ENCODE results near the gene SEMA7A.
A peak's percentile ranks its signal among the peaks of the same experiment; 100 is the strongest.
"Not testable (repeated sequence)": the region's sequence is repeated elsewhere in the genome, so short reads cannot be mapped to it uniquely, and the experiment has no call there.

SEMA7A gene

GRCh38 chr15:74433592-74434262 is at the start of gene SEMA7A:
TSS of gene SEMA7A (minus strand) at chr15:74433958. CDS start at chr15:74433918, 40 bp downstream.
- DNase-seq (ENCODE audit: low read depth in 1 of 2, low spot score in 1 of 2): peak; percentile 78 to 91
- TF ChIP-seq JUND (IDR thresholded peaks at IDR 0.05; ENCODE audit: low read depth): no peak
- in situ Hi-C loops (cut with HindIII; ENCODE audit: low pct_unique_long_range_greater_than_20kb, low sequenced_read_pairs): no loop called here

GRCh38 chr15:74482661-74483060 is 48.9 kb upstream of the SEMA7A start:
- in situ Hi-C loops (cut with HindIII; ENCODE audit: low pct_unique_long_range_greater_than_20kb, low sequenced_read_pairs): no loop called here
- peak; percentile 14 to 44 for DNase-seq (ENCODE audit: low read depth in 1 of 2, low spot score in 1 of 2)
- no peak for TF ChIP-seq JUND (IDR thresholded peaks at IDR 0.05; ENCODE audit: low read depth)

DNA sequence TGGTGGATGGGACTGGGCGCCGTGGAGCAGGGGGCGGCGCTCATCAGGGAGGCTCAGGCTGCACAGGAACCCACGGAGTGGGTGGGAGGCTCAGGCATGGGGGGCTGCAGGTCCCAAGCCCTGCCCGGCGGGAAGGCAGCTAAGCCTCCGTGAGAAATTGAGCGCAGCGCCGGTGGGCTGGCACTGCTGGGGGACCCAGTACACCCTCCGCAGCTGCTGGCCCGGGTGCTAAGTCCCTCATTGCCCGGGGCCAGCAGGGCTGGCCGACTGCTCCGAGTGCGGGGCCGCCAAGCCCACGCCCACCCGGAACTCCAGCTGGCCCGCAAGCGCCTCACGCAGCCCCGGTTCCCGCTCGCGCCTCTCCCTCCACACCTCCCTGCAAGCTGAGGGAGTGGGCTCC is 46.6 kb upstream of the SEMA7A start:
- DNase-seq (ENCODE audit: low read depth in 1 of 2, low spot score in 1 of 2); in situ Hi-C loops (cut with HindIII; ENCODE audit: low pct_unique_long_range_greater_than_20kb, low sequenced_read_pairs): not testable (repeated sequence)

- in situ Hi-C loops (cut with HindIII; ENCODE audit: low pct_unique_long_range_greater_than_20kb, low sequenced_read_pairs): not testable (repeated sequence)
Observed at GRCh38 chr15:74471621-74472020, 37.9 kb upstream of the SEMA7A start.

GRCh38 chr15:74470631-74471395 is 37.1 kb upstream of the SEMA7A start:
- no peak for TF ChIP-seq JUND (IDR thresholded peaks at IDR 0.05; ENCODE audit: low read depth)
- DNase-seq (ENCODE audit: low read depth in 1 of 2, low spot score in 1 of 2): no peak
- in situ Hi-C loops (cut with HindIII; ENCODE audit: low pct_unique_long_range_greater_than_20kb, low sequenced_read_pairs): no loop called here

More at GRCh38 chr15:74471621-74472020, 37.9 kb upstream of the SEMA7A start:
- DNase-seq (ENCODE audit: low read depth in 1 of 2, low spot score in 1 of 2): not testable (repeated sequence)

- no peak for DNase-seq (ENCODE audit: low read depth in 1 of 2, low spot score in 1 of 2)
- in situ Hi-C loops (cut with HindIII; ENCODE audit: low pct_unique_long_range_greater_than_20kb, low sequenced_read_pairs): no loop called here
- no peak for TF ChIP-seq JUND (IDR thresholded peaks at IDR 0.05; ENCODE audit: low read depth)
Observed at GRCh38 chr15:74468341-74469032, 34.7 kb upstream of the SEMA7A start.

DNA sequence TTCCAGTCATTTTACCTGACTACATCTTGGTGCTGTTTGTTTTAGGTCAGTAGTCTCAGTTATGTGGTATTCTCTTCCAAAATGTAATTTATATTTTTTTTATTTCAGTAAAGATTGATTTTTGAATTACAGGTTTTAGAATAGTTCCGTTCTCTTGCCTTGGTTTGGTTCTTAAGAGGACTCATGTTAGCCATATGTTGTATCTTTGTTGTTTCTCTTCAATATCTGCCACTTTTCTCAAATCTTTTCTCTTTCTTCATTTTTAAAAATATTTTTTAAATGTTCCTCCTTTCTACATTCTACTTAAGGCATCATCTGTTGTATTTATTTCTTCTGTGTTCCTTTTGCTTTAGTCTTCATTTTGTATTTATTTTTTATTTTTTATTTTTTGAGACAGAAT is 32.8 kb upstream of the SEMA7A start:
- DNase-seq (ENCODE audit: low read depth in 1 of 2, low spot score in 1 of 2): no peak
- no peak for TF ChIP-seq JUND (IDR thresholded peaks at IDR 0.05; ENCODE audit: low read depth)
- in situ Hi-C loops (cut with HindIII; ENCODE audit: low pct_unique_long_range_greater_than_20kb, low sequenced_read_pairs): no loop called here

DNA sequence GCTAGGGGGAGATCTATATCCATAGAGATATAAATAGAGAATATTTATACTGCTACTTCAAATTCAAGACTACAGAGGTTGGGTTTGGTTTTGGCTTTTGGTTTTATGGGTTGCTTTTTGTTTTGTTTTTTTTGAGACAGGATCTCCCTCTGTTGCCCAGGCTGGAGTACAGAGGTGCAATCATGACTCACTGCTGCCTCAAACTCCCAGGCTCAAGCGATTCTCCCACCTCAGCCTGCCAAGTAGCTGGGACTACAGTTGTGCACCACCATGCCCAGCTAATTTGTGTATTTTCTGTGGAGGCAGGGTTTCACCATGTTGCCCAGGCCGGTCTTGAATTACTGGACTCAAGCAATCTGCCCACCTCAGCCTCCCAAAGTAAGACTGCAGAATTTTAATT is 31.1 kb upstream of the SEMA7A start:
- no peak for DNase-seq (ENCODE audit: low read depth in 1 of 2, low spot score in 1 of 2)
- in situ Hi-C loops (cut with HindIII; ENCODE audit: low pct_unique_long_range_greater_than_20kb, low sequenced_read_pairs): no loop called here
- no peak for TF ChIP-seq JUND (IDR thresholded peaks at IDR 0.05; ENCODE audit: low read depth)

DNA sequence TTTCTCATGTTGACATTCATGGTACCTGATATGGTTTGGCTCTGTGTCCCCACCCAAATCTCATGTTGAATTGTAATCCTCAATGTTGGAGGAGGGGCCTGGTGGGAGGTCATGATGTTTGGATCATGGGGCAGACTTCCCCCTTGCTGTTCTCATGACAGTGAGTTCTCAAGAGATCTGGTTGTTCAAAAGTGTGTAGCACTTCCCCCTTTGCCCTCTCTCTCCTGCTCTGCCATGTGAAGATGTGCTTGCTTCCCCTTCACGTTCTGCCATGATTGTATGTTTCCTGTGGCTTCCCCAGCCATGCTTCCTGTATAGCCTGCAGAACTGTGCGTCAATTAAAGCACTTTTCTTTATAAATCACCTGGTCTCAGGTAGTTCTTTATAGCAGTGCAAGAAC is 30.5 kb upstream of the SEMA7A start:
- DNase-seq (ENCODE audit: low read depth in 1 of 2, low spot score in 1 of 2): no peak
- in situ Hi-C loops (cut with HindIII; ENCODE audit: low pct_unique_long_range_greater_than_20kb, low sequenced_read_pairs): no loop called here
- no peak for TF ChIP-seq JUND (IDR thresholded peaks at IDR 0.05; ENCODE audit: low read depth)

- in situ Hi-C loops (cut with HindIII; ENCODE audit: low pct_unique_long_range_greater_than_20kb, low sequenced_read_pairs): no loop called here
- no peak for DNase-seq (ENCODE audit: low read depth in 1 of 2, low spot score in 1 of 2)
- TF ChIP-seq JUND (IDR thresholded peaks at IDR 0.05; ENCODE audit: low read depth): no peak
Observed at GRCh38 chr15:74463634-74464033, 29.9 kb upstream of the SEMA7A start.

DNA sequence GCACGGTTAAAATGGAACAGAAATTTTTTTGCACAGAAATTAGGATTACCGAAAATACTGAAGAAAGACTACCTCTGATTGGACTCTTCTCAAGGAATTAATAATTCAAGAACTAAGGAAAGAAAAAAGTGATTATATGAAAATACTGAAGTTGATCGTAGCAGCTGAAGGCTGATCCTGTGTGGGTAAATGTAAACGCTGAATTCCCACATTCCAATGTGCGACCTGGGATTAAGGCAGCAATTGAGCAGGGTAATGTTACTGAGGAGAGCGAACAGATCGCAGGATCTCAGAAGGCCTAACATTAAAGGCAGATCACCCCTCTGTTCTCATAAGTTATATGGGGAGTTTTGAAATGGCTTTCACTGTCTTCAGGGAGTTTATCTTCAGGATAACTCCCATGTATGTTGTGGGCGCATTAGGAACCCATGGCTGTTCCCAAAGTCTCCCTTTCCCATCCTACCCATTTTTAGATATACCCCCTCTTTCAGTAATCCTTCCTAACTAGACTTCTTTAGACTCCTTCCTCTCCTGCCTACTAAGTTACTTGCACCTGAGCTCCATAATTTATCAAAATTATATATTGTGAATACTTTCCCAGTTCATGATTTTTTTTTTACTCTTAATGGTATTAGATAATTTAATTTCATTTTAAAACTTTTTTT is 28.2 kb upstream of the SEMA7A start:
- in situ Hi-C loops (cut with HindIII; ENCODE audit: low pct_unique_long_range_greater_than_20kb, low sequenced_read_pairs): no loop called here
- DNase-seq (ENCODE audit: low read depth in 1 of 2, low spot score in 1 of 2): no peak
- no peak for TF ChIP-seq JUND (IDR thresholded peaks at IDR 0.05; ENCODE audit: low read depth)
